Esophagus muscularis mucosa (tissue), 4 donors: ENCODE data around the gene CDH4. TPM values are rescaled to one million over a fixed set of nuclear protein-coding genes. Genes with fewer than 3 reads are reported as not detected.

Experiments
- DNase-seq: peaks from one replicate; pipeline ENCODE4 v3.0.0-alpha.2; 2017; ENCODE audit errors: extremely low spot score
- H3K27ac ChIP-seq, 4 donors: fragments of 200-600 bp; sonication (generic); replicated peaks in 1 of 4; 1 replicate in 3 of 4; 2 replicates in 1 of 4; pipeline ENCODE4 v1.5.1; 2016 to 2019; ENCODE audit warnings: mild to moderate bottlenecking in 1 of 4
- H3K27me3 ChIP-seq, 4 donors: fragments of 200-600 bp; sonication (generic); one replicate each; pipeline versions ENCODE4 v1.5.1 to v1.6.0; 2016 to 2019
- H3K36me3 ChIP-seq, 4 donors: fragments of 200-600 bp; sonication (generic); one replicate each; pipeline ENCODE4 v1.5.1; 2016 to 2019
- H3K4me1 ChIP-seq, 4 donors: fragments of 200-600 bp; sonication (generic); one replicate each; pipeline ENCODE4 v1.5.1; 2016 to 2019
- H3K4me3 ChIP-seq, 4 donors: fragments of 200-600 bp; sonication (generic); 1 replicate in 2 of 4; 2 replicates in 2 of 4; pipeline ENCODE4 v1.5.1; 2016 to 2019; ENCODE audit warnings: mild to moderate bottlenecking in 4 of 4, moderate library complexity in 1 of 4
- H3K9me3 ChIP-seq, 4 donors: fragments of 200-600 bp; sonication (generic); 1 replicate in 3 of 4; 2 replicates in 1 of 4; pipeline ENCODE4 v1.5.1; 2016 to 2019
- EP300 ChIP-seq: sonication (generic); formaldehyde crosslinking; IDR thresholded peaks from one replicate; pipeline ENCODE4 v1.6.1; 2017; ENCODE audit warnings: antibody characterized with exemption
- POLR2A ChIP-seq: fragments of 450-650 bp; IDR thresholded peaks from one replicate; pipeline ENCODE4 v1.6.1; 2017; ENCODE audit warnings: antibody characterized with exemption, moderate library complexity, mild to moderate bottlenecking, low read depth
- POLR2AphosphoS5 ChIP-seq, 2 donors: sonication (generic); formaldehyde crosslinking; IDR thresholded peaks; one replicate each; pipeline ENCODE4 v1.6.1; 2017; ENCODE audit warnings: antibody characterized with exemption in 2 of 2
- WGBS: methylation state at CpG from one replicate; pipeline ENCODE4 v1.1.5; 2018; 5-methylcytosine and 5-hydroxymethylcytosine counted together
- intact Hi-C: fragments of 100-400 bp; cut with DNase I; formaldehyde crosslinking; loops from one replicate; pipeline ENCODE4 v1.15.1; 2023
- total RNA-seq, 4 donors: library from RNA; depleted of rRNA; stranded (reverse); fragments of >200 nt; gene quantifications; one replicate each; pipeline versions ENCODE4 v1.1.0 to v1.2.1, GENCODE V29; 2016
- TF ChIP-seq, protein P1 (sequence below), 3 experiments: fragments of 200-600 bp in 2 of 3; fragments of 450-650 bp in 1 of 3; sonication (generic) in 2 of 3; IDR thresholded peaks; one replicate each; pipeline ENCODE4 v1.5.1; 2017 to 2019; ENCODE audit warnings: antibody characterized with exemption in 3 of 3, mild to moderate bottlenecking in 2 of 3, moderate library complexity in 1 of 3

CDH4 gene
- total RNA-seq, 4 donors from 2014 or later, result 0.42 to 1.3 (median 0.48) TPM

DNA sequence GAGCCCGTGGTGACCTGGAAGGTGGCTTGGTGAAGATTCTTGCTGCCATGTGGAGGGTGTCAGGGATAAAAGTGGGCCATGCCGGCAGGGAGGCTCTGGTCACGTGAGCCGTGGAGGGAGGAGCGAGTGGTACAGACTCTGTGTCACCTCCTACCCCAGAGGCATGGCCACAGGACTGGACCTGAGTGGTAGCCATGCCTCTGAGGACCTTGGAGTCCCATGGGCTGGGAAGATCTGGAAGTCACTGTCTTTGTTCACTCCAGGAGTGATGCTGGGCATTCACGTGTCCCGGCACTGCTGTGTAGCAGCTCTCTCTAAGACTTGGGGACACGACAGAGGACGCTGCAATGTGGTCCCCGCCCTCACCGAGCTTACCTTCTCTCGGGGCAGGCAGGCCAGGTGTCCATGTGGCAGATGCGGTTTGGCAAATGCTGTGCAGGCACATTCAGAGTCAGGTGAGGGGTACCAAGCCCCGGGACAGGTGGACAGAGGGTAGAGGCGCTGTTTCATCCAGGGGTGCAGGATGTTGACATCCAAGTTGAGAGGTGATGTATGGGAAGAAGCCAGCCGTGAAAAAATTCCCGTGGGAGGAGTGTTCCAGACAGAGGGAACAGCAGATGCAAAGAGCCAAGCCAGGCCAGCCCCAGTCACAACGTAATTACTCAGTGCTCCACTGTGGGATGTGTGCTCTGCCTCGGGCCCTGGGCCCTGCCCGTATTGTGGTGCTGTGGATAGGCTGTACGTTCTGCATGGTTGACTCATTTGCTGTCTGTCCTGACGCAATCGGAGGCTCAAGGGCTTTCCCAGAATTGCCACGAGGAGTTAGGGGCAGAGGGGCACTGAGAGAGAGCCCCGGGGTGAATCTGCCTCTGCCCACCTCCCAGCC, 505.9 kb downstream of the CDH4 start:
- Histone ChIP-seq H3K9me3 (no peaks in the 10 kb centered on the region), H3K4me3 (no peak overlapping the region), H3K27ac (no peak overlapping the region), H3K36me3 (no peaks in the 10 kb centered on the region), H3K4me1 (no peaks in the 10 kb centered on the region), H3K27me3 (peaks cover 0 to 48% (median 0%) of the 10 kb centered on the region in 4 donors)
- no peak for TF ChIP-seq POLR2AphosphoS5 (IDR thresholded peaks at IDR 0.05)
- TF ChIP-seq, protein P1, sequence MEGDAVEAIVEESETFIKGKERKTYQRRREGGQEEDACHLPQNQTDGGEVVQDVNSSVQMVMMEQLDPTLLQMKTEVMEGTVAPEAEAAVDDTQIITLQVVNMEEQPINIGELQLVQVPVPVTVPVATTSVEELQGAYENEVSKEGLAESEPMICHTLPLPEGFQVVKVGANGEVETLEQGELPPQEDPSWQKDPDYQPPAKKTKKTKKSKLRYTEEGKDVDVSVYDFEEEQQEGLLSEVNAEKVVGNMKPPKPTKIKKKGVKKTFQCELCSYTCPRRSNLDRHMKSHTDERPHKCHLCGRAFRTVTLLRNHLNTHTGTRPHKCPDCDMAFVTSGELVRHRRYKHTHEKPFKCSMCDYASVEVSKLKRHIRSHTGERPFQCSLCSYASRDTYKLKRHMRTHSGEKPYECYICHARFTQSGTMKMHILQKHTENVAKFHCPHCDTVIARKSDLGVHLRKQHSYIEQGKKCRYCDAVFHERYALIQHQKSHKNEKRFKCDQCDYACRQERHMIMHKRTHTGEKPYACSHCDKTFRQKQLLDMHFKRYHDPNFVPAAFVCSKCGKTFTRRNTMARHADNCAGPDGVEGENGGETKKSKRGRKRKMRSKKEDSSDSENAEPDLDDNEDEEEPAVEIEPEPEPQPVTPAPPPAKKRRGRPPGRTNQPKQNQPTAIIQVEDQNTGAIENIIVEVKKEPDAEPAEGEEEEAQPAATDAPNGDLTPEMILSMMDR (IDR thresholded peaks at IDR 0.05), result no peak
- TF ChIP-seq POLR2A, result no peak
- no peak for TF ChIP-seq EP300
- intact Hi-C loops, result no loop called here
- no peak for DNase-seq
- WGBS, result 75% methylated on average over 19 of the region's 25 CpGs

DNA sequence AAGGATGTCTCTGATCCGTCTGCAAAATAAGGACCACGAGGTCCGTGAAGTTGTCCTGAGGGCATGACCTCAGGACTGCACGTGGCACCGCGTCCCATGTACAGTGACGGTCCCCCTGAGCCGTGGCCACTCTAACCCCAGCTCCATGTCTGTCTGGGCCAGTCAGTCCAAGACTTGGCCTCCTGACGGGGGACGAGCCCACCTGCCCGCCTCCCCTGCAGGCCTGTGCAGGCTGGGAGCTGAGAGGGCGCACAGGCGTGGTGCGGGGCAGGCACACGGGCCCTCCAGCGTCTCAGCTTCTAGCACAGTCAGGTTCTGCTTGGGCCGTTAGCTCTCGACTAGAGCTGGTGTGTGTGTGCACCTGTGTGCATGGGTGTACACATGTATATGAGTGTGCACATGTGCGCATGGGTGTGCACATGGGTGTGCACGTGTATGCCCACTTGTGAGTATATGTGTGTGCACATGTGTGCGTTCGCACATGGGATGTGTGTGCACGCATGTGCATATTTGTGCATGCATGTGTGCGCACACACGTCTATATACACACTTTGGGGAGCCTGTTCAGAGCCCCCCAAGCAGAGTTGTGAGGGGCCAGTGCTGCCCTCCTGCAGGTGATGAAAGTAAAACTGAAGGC, 506.6 kb downstream of the CDH4 start:
- Histone ChIP-seq H3K27me3 (peaks cover 0 to 56% (median 0%) of the 10 kb centered on the region in 4 donors), H3K36me3 (no peaks in the 10 kb centered on the region), H3K4me3 (no peak overlapping the region), H3K4me1 (no peaks in the 10 kb centered on the region), H3K9me3 (no peaks in the 10 kb centered on the region), H3K27ac (no peak overlapping the region)
- DNase-seq, result no peak
- intact Hi-C loops, result no loop called here
- 96% methylated on average over 21 of the region's 25 CpGs for WGBS
- TF ChIP-seq POLR2AphosphoS5 (IDR thresholded peaks at IDR 0.05), result no peak
- TF ChIP-seq POLR2A, result no peak
- TF ChIP-seq, protein P1 (IDR thresholded peaks at IDR 0.05), result no peak
- no peak for TF ChIP-seq EP300

DNA sequence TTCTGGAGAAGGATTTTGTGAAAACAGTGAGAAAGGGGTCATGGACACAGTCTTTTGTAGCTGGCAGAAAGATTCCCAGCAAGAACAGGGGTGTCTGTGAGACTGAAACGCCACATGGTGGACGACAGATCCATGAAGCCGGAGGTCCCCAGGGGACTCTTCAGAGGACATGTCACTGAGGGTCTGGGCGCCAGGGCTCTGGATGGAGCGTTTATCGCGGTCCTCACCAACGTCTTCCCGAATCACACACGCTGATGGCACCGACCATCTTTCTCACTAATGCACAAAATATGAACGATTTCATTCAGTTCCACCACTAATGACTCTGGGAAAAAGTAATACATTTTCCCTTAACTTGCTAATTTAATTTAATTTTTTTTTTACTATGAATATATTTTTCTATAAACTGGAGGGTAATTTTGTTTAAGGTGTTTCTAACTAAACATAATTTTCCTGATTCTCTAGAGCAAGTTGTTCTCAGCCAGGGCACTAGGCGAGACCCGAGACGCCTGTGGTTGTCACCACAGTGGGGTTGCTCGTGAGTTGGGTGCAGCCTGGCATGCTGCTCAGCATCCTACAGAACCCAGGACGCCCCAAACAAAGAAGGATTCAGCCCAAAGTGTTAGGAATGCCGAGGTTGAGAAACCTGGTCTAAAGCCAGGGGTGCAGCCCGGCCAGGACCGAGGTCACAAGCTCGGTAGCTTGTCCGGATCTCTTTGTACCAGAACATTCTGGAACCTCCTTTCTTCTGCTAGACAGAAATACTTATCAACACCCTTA, 507.4 kb downstream of the CDH4 start:
- no peak for TF ChIP-seq EP300
- TF ChIP-seq POLR2A, result no peak
- no peak for TF ChIP-seq POLR2AphosphoS5 (IDR thresholded peaks at IDR 0.05)
- TF ChIP-seq, protein P1 (IDR thresholded peaks at IDR 0.05), result no peak
- intact Hi-C loops, result no loop called here
- WGBS, result 89% methylated on average over 22 of the region's 22 CpGs
- Histone ChIP-seq H3K27me3 (peaks cover 0 to 55% (median 0%) of the 10 kb centered on the region in 4 donors), H3K4me3 (no peak overlapping the region), H3K9me3 (no peaks in the 10 kb centered on the region), H3K36me3 (no peaks in the 10 kb centered on the region), H3K4me1 (no peaks in the 10 kb centered on the region), H3K27ac (no peak overlapping the region)
- no peak for DNase-seq

DNA sequence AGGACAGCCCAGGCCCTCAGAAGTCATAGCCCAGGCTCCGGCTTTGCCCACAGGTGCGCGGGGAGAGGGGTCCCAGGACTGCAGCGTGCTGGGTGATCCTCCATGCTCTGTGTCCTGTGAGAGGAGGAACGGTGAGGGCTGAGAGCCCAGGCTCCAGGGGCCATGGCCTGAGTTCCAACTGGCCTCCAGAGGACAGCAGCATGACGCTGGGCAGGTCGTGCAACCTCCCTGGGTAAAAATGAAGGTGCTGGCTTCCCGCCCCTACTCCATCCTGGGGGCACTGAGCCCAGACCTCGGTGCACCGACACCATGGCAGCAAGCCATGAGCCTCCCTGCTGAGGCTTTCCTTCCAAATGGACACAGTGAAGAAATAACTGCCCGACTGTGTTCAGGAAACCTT, 508.3 kb downstream of the CDH4 start:
- TF ChIP-seq POLR2A (no peak), EP300 (no peak), POLR2AphosphoS5 (IDR thresholded peaks at IDR 0.05) (no peak)
- TF ChIP-seq, protein P1 (IDR thresholded peaks at IDR 0.05), result no peak
- H3K9me3 ChIP-seq, result no peaks in the 10 kb centered on the region
- DNase-seq, result no peak
- H3K4me1 ChIP-seq, result no peaks in the 10 kb centered on the region
- 82% methylated on average over 11 of the region's 11 CpGs for WGBS
- no peak overlapping the region for H3K4me3 ChIP-seq
- H3K27ac ChIP-seq, result no peak overlapping the region
- H3K36me3 ChIP-seq, result no peaks in the 10 kb centered on the region
- intact Hi-C loops, result no loop called here
- peaks cover 0 to 63% (median 0%) of the 10 kb centered on the region in 4 donors for H3K27me3 ChIP-seq
